D341Med (cell line): Measurements from ENCODE around the gene VAV3.

ENCODE experiments used
- DNase-seq: peaks from one replicate; pipeline ENCODE4 v3.0.0; 2012; ENCODE audit warnings: low spot score

The VAV3 gene

GRCh38 chr1:107936498-107937481, 28.2 kb downstream of the VAV3 start:
- peak; percentile 14 for DNase-seq

DNA sequence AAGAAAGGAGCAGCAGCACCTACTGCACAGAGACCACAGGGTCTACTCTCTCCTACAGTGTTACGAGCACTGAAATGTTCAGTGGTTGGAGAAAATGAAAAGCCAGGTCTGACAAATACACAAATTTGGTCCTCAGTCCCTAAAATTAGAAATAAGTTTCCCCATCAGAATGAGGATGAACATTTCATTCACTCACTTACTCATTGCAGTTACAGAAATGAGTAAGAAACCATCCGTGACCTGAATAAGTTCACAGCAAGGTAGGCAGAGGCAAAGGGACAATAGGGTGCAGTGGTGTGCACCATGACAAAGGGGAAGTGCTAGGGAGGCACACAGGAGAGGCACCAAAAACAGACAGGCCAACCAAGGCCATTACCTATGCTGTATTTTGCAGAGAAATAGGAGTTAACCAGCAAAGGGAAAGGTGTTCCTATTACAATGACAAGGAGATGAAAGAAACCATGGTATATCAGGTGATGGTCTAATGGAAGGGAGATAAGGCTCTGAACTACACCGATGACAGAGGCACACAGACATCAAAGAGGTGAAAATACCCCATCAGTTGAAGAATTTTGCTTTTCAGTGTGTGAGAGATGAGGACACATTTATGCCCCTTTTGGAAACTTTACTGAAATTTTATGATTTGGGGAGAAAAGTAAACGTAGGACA, 29.4 kb downstream of the VAV3 start:
- DNase-seq, result no peak

DNA sequence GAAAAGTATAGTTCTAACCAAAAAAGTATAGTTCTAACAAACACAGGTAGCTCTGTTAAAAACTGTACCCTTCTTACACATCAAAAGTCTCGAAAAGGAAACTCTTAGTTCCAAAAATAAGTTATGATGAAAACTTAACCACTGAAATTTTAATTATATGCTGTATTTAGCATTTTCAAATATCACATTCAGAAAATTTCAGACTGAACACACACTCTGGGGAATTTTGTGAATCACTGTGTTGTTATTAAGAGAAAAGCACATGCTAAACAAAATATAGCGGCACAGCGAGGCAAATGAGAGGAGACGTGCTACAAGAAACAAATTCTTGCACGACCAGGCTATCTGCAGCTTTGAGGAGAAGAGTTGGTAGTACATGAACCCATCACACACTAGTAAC, 30.4 kb downstream of the VAV3 start:
- DNase-seq, result no peak

DNA sequence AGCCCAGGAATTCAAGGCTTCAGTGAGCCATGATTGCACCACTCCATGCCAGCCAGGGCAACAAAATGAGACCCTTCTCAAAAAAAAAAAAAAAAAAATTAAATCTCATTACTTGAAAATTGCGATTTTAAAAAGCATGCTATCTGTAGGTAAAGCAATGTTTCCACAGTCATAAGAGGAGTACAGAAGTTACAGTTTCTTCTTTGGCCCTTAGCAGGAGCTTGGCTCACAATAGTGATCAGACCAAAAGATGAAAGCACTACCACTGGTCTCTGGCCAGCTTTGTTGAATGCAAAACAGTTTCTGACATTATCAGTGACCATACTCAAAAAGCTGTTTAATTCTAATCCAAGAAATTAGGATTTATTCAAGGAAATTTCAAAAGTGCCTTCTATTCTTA, 31.2 kb downstream of the VAV3 start:
- no peak for DNase-seq

DNA sequence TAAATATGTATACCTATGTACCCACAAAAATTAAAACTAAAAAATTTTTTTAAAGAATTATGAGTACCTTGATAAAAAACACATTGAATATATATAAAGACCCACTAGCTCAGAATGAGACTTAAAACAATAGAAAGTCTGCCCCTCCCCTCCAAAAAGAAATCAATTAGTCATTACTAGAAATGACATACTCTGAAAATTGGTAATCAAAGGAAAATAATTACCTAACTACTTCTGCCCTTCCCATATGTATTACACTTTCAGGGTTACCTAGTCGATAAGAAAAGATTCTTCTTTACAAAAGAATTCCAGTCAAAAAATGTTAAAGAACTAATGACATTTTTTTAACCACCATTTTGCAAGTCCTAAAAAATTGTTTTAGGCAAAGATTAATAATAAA, 34.7 kb downstream of the VAV3 start:
- DNase-seq, result no peak

- no peak for DNase-seq
Measured at GRCh38 chr1:107927820-107928219, 37.2 kb downstream of the VAV3 start.

- no peak for DNase-seq
Measured at GRCh38 chr1:107926436-107927080, 38.4 kb downstream of the VAV3 start.

- no peak for DNase-seq
Measured at GRCh38 chr1:107925565-107925964, 39.4 kb downstream of the VAV3 start.

- no peak for DNase-seq
Measured at GRCh38 chr1:107920999-107921398, 44.0 kb downstream of the VAV3 start.

- no peak for DNase-seq
Measured at GRCh38 chr1:107920561-107920960, 44.4 kb downstream of the VAV3 start.

DNA sequence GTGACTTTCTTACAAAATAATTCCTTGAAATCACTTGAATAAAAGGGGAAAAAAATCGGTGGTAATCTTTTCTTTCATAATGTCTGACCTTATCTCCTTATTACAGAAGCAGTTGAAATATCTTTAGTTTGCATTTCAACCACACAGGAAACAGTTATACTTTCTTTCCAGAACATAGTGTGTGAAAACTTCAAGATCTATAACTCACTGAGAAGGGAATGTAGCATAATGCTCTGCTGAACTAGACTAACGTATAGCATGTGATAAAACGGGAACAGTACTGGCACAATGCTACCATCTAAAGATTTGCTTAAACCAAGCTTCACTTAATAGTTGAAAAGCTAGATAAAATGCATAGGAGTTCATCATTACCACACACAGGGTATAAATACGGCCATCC, 45.0 kb downstream of the VAV3 start:
- DNase-seq, result no peak

- DNase-seq, result peak; percentile 25
Measured at GRCh38 chr1:107914119-107914765, 50.7 kb downstream of the VAV3 start.

- no peak for DNase-seq
Measured at GRCh38 chr1:107912656-107913055, 52.3 kb downstream of the VAV3 start.

DNA sequence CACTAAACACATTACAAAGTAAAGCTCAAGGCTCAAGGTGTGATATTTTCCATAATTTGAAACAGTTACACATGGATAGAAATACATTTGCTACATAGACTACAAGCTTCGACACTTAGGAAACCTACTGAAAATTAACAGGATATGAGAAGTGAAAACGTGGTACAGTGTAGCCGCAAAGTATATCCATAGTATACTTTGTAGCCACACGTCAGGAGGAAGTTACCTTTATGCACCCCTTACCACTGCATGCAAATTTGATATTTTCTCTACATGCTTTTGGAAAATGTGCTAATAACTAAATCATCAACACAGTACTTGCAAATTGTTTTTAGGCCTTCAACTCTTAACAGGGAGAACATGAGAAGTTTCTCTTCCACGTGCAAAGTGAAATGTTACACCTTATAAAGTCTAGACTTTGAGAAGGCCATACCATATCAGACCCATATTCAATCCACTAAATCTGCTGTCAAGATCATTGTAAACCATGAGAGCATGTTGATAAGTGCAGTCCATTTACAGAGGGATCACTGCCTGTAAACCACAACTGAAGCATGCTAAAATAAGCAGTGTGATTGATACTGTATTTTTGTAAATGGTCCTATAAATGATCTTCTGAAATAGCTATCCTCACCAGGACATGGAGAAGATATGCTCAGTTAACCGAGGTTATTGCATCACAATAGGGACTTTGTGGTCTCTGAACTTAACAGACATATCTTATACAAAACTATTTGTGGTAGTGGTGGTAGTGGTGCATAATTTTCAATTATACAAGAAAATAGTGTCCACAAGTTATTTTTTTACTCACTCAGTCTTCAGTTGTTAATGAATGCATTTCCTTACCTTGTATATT, 64.7 kb downstream of the VAV3 start:
- no peak for DNase-seq

- DNase-seq, result no peak
Measured at GRCh38 chr1:107899655-107900054, 65.3 kb downstream of the VAV3 start.

DNA sequence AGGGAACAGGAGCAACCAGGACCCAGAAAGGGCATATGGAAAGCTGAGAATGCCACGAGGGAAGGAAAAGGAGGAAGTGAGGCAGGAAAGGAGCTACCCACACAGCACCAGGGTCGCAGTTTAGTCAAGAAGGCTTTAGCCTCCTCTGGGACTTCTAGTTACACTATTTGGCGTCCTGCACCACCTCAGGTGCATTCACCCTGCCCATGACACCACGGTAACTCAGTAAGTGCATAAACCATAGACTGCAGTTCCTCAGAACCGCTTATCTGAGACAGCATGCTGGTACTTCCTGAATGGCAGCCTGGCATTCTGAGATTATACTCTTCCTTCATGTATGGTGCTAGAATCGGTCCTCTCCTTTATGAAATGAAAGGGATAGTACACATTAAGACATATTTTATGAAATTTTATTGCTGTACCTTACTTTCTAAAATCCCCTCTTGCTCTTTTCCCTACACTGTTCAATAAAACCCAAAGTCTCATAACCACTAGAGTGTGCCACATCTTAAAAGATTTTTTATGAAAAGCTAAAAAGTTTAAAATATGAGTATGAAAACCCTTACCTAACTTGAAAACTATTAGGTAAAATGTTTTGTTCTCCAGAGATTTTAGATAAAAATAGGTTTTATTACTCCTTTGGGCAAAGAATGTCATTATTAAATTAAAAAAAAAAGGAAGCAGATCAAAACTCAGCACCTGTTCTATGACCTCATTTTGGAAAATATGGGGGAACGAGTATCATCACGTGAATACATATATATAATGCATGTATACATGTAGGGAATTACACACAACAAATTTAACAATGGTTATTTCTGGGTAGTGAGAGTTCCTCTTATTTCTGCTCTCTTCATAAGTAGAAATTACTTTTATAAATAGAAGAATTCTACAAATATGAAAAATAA, 67.3 kb downstream of the VAV3 start:
- no peak for DNase-seq

GRCh38 chr1:107896936-107897335, 68.0 kb downstream of the VAV3 start:
- DNase-seq, result no peak

DNA sequence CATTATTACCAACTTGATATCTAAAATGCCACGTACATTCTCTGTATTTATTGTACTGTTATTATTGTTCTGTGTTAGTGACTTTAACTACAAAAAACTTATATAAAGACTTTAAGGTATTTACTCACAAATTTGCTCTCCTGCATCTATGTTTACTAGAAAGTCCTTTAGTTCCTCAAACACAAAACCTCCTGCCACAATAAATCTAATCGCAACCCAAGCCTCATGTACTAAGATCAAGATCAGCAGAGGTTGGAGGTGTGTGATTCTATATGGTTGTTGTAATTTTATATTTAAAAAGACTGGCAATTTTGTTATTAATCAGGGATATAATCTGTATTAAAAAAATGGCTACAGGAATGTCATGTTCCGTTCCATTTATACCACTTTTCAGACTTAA, 68.6 kb downstream of the VAV3 start:
- no peak for DNase-seq

- no peak for DNase-seq
Measured at GRCh38 chr1:107895403-107896191, 69.4 kb downstream of the VAV3 start.
